ENCODE data around the gene REL.

GRCh38 chr2:60831921-60832320 lies 49.5 kb upstream of the REL start:
- TF ChIP-seq, protein P1, sequence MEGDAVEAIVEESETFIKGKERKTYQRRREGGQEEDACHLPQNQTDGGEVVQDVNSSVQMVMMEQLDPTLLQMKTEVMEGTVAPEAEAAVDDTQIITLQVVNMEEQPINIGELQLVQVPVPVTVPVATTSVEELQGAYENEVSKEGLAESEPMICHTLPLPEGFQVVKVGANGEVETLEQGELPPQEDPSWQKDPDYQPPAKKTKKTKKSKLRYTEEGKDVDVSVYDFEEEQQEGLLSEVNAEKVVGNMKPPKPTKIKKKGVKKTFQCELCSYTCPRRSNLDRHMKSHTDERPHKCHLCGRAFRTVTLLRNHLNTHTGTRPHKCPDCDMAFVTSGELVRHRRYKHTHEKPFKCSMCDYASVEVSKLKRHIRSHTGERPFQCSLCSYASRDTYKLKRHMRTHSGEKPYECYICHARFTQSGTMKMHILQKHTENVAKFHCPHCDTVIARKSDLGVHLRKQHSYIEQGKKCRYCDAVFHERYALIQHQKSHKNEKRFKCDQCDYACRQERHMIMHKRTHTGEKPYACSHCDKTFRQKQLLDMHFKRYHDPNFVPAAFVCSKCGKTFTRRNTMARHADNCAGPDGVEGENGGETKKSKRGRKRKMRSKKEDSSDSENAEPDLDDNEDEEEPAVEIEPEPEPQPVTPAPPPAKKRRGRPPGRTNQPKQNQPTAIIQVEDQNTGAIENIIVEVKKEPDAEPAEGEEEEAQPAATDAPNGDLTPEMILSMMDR (IDR thresholded peaks at IDR 0.05; ENCODE audit: insufficient read depth, low read length, poor library complexity, severe bottlenecking), result no peak
- TF ChIP-seq EZH2phosphoT487 (conservative IDR thresholded peaks at IDR 0.05; ENCODE audit: low read length), result no peak
